HG03060 (cell line): ENCODE results near the gene CCDC13.

Source experiments
- ATAC-seq: cut with Tn5 transposase; IDR thresholded peaks from one replicate; pipeline ENCODE4 v1.9.1; 2021; ENCODE audit warnings: low read depth, moderate number of reproducible peaks; ENCODE audit not compliant: unreplicated experiment

CCDC13 gene

GRCh38 chr3:42735019-42735418 is 38.0 kb downstream of the CCDC13 start:
- ATAC-seq = no peak

- no peak for ATAC-seq
These were observed 38.7 kb downstream of the CCDC13 start for GRCh38 chr3:42734263-42734860.

GRCh38 chr3:42733501-42734262 is 39.4 kb downstream of the CCDC13 start:
- no peak for ATAC-seq

DNA sequence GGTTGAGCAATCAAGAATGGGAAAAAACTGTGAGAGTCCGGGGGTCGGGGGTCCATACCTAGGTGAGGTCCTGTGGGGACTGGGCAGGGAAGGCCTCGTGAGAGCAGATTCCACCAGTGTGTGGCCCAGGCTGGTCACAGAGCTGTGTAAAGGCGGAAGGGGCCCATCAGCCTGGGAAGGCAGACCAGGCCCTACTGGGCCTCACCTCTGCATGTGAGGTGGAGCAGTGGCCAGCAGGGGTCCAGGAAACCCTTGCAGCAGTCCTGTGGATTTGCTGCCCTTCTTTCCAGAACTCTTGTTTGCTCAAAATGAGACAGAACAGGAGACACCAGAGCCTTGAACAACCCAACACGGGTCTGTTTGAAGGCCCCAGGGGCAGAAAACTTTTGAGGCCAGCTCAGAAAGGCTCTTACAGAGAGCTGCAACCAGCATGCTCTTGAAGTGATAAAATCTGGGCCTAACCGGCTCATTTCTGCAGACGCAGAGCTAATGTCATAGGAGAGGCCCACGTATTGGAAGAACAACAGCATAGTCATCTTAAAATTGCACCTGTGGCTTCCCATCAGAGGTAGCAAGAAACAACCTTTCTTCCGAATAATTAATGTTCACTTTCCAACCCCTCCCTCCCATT is 40.1 kb downstream of the CCDC13 start:
- ATAC-seq = no peak

- ATAC-seq = no peak
These were observed 40.7 kb downstream of the CCDC13 start for GRCh38 chr3:42732196-42732828.

- no peak for ATAC-seq
These were observed 41.4 kb downstream of the CCDC13 start for GRCh38 chr3:42731476-42732195.

DNA sequence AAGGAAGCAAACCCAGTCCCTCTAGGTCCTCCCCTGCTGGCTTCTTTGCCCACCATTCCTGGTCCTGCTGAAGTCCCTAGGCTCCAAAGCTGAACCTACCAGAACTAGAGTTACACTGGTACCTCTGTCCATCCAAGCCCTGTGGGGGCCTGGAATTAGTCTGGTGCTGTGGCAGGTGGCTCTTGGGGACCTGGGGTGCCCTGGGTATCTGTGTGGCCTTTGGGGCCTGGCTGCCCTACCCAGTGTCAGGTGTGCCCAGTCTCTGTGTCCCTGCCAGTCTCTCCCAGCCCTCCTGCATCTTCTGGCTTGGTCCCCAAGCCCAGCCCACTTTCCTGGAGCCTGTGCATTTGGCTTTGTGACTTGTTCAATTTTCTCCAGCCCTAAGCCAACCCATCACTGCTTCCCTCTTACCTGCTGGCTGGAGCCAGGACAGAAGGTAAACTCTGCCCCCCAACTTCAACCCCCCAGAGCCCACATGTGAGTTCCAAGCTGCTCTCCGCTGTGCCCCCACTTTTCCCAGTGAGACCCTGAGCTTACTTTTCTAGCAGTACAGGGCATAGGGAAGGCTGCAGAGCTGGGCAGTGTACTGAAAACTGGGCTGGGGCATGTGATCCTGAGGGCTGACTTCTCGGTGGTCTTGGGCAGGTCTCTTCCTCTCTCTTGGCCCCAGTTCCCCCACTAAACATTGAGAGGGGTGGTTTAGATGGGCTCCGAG is 42.2 kb downstream of the CCDC13 start:
- no peak for ATAC-seq

DNA sequence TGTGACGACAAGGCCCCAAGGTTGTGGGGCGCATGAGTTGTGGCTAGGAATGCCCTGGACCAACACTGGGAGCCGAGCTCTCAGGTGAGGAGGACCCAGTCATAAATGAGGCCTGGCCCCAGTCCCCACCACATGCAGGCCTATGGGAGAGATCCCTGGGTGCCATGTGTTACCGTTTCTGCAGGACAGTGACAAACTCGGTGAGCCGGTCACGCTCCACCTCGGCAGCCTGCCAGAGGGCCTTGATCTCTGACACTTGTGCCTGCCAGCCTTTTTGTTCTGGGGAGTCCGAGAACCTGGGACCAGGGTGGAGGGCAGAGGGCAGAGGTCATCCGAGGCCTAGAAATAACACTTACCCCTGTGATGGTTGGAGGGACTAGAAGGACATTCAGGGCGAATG is 42.8 kb downstream of the CCDC13 start:
- no peak for ATAC-seq

DNA sequence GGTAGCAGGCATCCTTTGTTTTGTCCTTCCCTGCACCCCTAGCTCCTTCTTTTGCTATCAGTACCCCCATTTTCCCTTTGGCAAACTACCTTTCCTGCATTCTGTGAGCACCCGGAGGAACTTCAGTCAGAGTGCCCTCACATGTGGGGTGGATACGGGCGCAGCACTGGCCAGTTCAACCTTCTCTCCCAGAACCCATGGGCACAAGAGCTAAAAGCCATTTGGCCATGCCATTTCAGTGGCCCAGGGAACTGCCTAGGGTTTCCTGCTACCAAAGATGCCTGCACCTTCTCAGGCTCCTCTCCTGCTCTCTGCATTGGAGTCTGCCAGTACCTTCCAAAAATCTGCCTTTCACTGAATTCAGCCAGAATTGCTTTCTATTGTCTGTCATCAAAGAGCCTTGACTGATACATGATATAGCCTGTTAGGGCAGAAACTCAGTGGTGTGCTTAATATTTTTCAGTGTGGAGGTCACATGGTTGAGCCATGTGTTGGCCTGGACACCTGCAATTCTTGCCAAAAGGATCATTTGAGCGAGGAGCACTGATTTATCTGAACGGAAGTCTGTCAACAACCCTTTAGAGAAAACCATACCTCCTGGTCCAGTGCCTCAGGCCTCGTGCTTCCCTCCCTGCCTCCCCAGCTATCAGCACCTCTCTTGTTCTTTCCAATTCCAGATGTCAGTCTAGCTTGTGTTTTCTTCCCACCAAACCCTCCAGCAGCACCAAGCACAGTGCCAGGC is 43.5 kb downstream of the CCDC13 start:
- no peak for ATAC-seq

DNA sequence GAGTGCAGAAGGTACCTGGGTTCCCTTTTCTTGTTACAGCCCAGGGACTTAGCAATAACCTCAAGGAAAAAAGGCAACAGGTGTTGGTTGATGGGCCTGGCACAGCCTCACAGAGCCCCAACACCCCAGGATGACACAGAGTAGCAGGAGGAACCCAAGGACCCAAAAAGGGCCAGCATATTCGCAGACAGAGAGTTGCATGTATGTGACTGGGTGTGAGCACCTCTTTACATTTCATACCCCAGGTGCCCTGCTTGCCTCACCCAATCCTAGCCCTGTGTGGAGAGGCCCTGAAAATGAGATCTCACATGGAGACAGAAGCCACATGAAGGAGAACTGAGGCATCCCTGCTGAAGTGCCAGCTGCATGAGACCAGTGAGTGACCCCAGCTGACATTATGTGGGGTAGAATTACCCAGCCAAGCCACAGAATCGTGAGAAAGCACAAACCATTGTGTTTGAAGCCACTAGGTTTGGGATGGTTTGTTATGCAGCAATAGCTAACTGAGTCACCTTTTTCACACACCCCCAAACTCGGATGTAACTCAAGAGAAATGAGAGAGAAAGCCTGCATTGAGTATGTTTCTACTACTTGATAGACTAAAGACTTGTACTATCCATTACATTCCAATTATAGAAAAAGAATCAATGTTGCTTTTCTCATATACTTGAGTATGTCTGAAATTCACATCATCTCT is 44.2 kb downstream of the CCDC13 start:
- no peak for ATAC-seq

GRCh38 chr3:42728056-42728455 is 45.0 kb downstream of the CCDC13 start:
- ATAC-seq = no peak

DNA sequence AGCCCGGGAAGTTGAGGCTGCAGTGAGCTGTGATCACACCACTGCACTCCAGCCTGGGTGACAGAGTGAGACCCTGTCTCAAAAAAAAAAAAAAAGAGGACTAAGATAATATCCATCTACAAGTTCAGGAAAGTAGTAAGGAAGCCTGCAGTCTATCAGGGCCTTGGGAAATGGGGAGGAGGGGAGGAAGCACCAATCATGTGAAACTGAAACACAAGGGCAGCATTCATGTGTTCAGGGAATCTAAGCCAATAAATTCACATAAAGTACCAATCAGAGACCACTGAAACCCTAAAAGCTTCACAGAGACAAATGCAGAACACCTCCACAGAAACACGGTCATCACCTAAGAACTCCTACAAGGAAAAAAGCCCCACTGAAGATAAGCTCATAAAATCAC is 47.6 kb downstream of the CCDC13 start:
- no peak for ATAC-seq

DNA sequence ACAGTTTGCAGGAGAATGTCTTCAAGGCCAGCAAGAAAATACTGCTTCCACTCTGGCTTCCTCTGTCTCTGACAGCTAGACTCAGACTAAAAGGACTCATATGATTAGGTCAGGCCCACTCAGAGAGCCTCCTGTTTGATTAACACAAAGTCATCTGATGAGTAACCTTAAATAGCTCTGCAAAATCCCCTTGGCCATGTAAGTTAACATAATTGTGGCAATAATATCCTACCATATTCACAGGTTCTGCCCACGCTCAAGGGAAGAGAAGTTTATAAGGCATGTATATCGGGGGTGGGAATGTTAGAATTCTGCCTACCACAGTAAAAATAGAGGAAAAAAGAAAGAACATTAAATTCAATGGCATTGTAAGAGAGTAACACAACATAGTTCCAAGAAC is 49.8 kb downstream of the CCDC13 start:
- ATAC-seq = no peak
